ENCODE data around the gene SMARCB1.

SMARCB1 gene

DNA sequence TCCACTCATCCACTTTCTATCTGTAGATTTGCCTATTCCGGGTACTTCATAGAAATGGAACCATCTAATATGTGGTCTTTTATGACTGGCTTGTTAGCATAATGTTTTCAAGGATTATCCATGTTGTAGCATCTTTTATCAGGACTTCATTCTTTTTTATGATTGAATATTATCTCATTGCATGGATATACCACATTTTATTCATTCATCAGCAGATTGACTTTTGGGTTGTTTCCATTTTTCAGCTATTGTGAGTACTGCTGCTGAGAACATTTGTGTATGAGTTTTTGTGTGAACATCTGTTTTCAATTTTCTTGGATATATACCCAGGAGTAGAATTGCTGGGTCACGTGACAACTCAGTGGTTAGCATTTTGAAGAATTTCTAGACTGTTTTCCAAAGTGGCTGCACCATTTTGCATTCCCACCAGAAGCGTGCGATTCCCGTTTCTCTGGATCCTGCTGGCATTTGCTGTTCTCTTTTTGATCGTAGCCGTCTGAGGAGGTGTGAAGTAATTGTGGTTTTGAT is 43.1 kb downstream of the SMARCB1 start:
- H3K27me3 ChIP-seq (ENCODE audit: control insufficient read depth in 1 of 2, insufficient read depth in 2 of 2, low read length in 2 of 2), result no peaks in the 10 kb centered on the region
- H3K4me1 ChIP-seq (ENCODE audit: control insufficient read depth in 1 of 2, insufficient read depth in 2 of 2, low read length in 2 of 2), result no peaks in the 10 kb centered on the region
- no peak overlapping the region for H3K4me3 ChIP-seq (ENCODE audit: low read depth in 1 of 2, low read length in 2 of 2)
- H3K27ac ChIP-seq (ENCODE audit: low read depth, low read length), result no peak overlapping the region
- H3K36me3 ChIP-seq (ENCODE audit: control insufficient read depth in 1 of 2, insufficient read depth in 2 of 2, low read length in 2 of 2), result peaks cover 46 to 79% of the 10 kb centered on the region in 2 donors
- H3K9ac ChIP-seq (ENCODE audit: low read depth in 1 of 2, low read length in 2 of 2), result no peak overlapping the region
- H3K9me3 ChIP-seq (ENCODE audit: control insufficient read depth in 1 of 2, low read length in 2 of 2), result no peaks in the 10 kb centered on the region

DNA sequence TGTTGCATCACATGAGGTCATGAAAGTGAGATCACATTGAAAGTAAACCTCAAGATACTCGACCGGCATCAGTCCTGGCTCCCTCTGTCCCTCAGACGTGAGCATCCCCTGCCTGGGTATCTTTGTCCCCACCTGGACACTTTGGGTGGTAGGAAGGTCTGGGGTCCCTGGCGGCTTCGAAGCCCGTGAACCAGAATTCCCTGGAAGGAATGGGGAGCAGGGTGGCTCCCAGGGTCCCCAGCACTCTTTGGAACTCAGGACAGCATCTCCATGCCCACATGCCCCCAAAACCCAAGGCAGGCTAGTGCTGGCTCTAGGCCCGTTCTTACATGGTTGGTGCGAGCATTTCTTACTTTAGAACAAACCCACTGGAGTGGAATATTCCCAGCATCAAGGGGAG is 44.5 kb downstream of the SMARCB1 start:
- Histone ChIP-seq H3K9ac (ENCODE audit: low read depth in 1 of 2, low read length in 2 of 2) (no peak overlapping the region), H3K4me3 (ENCODE audit: low read depth in 1 of 2, low read length in 2 of 2) (no peak overlapping the region), H3K4me1 (ENCODE audit: control insufficient read depth in 1 of 2, insufficient read depth in 2 of 2, low read length in 2 of 2) (no peaks in the 10 kb centered on the region), H3K27ac (ENCODE audit: low read depth, low read length) (no peak overlapping the region), H3K9me3 (ENCODE audit: control insufficient read depth in 1 of 2, low read length in 2 of 2) (no peaks in the 10 kb centered on the region), H3K36me3 (ENCODE audit: control insufficient read depth in 1 of 2, insufficient read depth in 2 of 2, low read length in 2 of 2) (peaks cover 44 to 78% of the 10 kb centered on the region in 2 donors), H3K27me3 (ENCODE audit: control insufficient read depth in 1 of 2, insufficient read depth in 2 of 2, low read length in 2 of 2) (no peaks in the 10 kb centered on the region)

DNA sequence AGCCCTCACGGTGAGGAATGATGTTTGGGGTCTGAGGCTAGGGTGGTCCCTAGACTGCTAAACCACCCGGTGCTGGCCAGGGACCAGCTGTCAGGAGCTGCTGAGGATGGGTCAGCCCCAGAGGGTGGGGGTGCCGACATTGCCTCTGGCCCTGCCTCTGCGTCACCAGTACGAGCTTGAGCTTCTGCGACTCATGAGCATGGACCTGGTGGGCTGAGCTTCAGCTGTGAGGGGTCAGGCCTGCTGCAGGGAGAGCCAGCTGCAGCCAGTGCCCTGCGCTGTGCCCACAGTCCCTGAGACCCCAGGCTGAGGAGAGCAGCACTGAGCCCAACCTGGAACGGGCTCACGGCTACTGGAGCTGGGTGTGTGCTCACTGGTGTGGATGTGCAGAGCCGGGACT is 45.0 kb downstream of the SMARCB1 start:
- Histone ChIP-seq H3K9ac (ENCODE audit: low read depth in 1 of 2, low read length in 2 of 2) (no peak overlapping the region), H3K4me3 (ENCODE audit: low read depth in 1 of 2, low read length in 2 of 2) (no peak overlapping the region), H3K9me3 (ENCODE audit: control insufficient read depth in 1 of 2, low read length in 2 of 2) (no peaks in the 10 kb centered on the region), H3K36me3 (ENCODE audit: control insufficient read depth in 1 of 2, insufficient read depth in 2 of 2, low read length in 2 of 2) (peaks cover 41 to 77% of the 10 kb centered on the region in 2 donors), H3K27ac (ENCODE audit: low read depth, low read length) (no peak overlapping the region), H3K27me3 (ENCODE audit: control insufficient read depth in 1 of 2, insufficient read depth in 2 of 2, low read length in 2 of 2) (no peaks in the 10 kb centered on the region), H3K4me1 (ENCODE audit: control insufficient read depth in 1 of 2, insufficient read depth in 2 of 2, low read length in 2 of 2) (no peaks in the 10 kb centered on the region)

DNA sequence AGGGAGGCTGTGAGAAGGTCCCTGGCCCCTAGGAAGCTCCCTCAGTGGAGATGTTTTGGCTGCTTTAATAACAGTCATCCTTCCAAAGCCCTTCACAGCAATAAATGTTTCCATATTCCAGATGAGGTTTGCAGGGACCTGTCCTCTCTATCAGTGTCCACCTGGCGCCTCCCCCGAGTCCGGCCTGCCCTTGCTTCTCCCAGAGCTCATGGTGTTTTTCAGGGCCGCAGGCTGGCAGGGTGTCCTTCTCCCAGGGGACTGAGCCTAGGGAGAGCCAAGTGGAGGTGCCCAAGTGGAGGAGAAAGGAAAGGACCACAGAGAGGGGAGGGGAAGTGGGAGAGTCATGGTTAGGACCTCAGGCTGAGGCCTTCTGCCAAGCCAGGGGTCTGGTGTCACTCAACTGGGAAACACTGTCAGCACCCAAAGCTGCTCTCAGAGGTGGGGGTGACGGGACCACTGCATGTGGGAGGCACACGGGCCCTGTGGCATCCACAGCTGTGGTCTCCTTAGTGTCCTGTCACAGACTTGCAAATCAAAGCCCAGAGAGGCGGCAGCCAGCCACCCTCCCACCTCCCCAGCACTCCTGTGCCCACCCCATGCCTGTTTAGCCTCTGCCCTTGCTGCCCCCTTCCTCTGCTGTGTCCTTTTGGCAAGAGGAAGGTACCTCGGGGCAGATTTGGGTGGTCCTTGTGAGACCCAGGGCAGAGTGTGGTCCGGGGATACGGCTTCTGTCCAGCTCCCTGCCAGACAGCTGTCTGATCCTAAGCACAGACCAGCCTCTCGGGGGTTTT is 45.7 kb downstream of the SMARCB1 start:
- peaks cover 0 to under 1% of the 10 kb centered on the region in 2 donors for H3K4me1 ChIP-seq (ENCODE audit: control insufficient read depth in 1 of 2, insufficient read depth in 2 of 2, low read length in 2 of 2)
- no peaks in the 10 kb centered on the region for H3K27me3 ChIP-seq (ENCODE audit: control insufficient read depth in 1 of 2, insufficient read depth in 2 of 2, low read length in 2 of 2)
- no peak overlapping the region for H3K27ac ChIP-seq (ENCODE audit: low read depth, low read length)
- H3K36me3 ChIP-seq (ENCODE audit: control insufficient read depth in 1 of 2, insufficient read depth in 2 of 2, low read length in 2 of 2), result peaks cover 36 to 74% of the 10 kb centered on the region in 2 donors
- H3K4me3 ChIP-seq (ENCODE audit: low read depth in 1 of 2, low read length in 2 of 2), result no peak overlapping the region
- no peaks in the 10 kb centered on the region for H3K9me3 ChIP-seq (ENCODE audit: control insufficient read depth in 1 of 2, low read length in 2 of 2)
- no peak overlapping the region for H3K9ac ChIP-seq (ENCODE audit: low read depth in 1 of 2, low read length in 2 of 2)

DNA sequence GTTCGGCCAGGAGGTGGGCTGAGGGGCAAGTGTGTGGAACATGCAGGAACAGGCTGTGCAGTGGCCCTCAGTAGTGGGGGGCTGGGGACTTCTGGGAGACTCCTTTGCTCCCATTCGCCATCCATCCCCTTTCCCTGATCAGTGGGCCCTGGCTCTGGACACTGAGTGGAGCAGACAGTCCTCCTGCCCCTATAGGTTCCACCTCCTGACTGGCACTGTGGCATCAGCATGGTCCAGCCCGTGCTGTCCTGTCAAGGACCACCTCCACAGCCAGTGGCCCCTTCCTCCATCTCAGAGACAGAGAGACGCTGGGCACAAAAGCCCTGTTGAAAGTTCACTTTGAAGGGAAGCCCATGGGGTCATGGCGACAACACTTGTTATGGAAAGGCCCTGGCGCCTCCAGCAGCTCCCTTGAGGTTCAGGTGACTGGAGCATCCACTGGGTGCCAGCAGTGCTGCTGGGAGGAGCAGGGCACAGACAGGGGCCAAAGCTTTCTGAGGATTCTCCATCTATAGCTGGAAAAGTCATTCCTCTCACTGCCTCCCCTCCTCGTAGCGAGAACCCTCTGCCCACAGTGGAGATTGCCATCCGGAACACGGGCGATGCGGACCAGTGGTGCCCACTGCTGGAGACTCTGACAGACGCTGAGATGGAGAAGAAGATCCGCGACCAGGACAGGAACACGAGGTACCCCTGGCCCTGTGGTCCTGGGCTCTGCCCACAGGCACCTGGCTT is 46.4 kb downstream of the SMARCB1 start:
- no peak overlapping the region for H3K4me3 ChIP-seq (ENCODE audit: low read depth in 1 of 2, low read length in 2 of 2)
- no peak overlapping the region for H3K27ac ChIP-seq (ENCODE audit: low read depth, low read length)
- peaks cover 37 to 69% of the 10 kb centered on the region in 2 donors for H3K36me3 ChIP-seq (ENCODE audit: control insufficient read depth in 1 of 2, insufficient read depth in 2 of 2, low read length in 2 of 2)
- H3K9me3 ChIP-seq (ENCODE audit: control insufficient read depth in 1 of 2, low read length in 2 of 2), result no peaks in the 10 kb centered on the region
- H3K27me3 ChIP-seq (ENCODE audit: control insufficient read depth in 1 of 2, insufficient read depth in 2 of 2, low read length in 2 of 2), result no peaks in the 10 kb centered on the region
- peaks cover 4 to 8% of the 10 kb centered on the region in 2 donors for H3K4me1 ChIP-seq (ENCODE audit: control insufficient read depth in 1 of 2, insufficient read depth in 2 of 2, low read length in 2 of 2)
- no peak overlapping the region for H3K9ac ChIP-seq (ENCODE audit: low read depth in 1 of 2, low read length in 2 of 2)

DNA sequence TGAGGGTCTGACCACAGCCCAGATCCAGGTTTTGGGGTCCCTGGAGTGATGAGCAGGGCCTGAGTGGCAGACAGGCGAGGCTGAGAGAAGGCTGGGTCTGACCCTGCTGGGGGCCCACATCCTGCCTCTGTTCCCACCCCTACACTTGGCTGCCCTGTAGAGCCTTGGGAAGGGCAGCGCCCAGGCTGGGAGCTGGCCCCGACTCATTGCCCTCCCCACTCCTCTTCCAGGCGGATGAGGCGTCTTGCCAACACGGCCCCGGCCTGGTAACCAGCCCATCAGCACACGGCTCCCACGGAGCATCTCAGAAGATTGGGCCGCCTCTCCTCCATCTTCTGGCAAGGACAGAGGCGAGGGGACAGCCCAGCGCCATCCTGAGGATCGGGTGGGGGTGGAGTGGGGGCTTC is 47.1 kb downstream of the SMARCB1 start:
- H3K9ac ChIP-seq (ENCODE audit: low read depth in 1 of 2, low read length in 2 of 2), result no peak overlapping the region
- no peaks in the 10 kb centered on the region for H3K9me3 ChIP-seq (ENCODE audit: control insufficient read depth in 1 of 2, low read length in 2 of 2)
- no peak overlapping the region for H3K4me3 ChIP-seq (ENCODE audit: low read depth in 1 of 2, low read length in 2 of 2)
- no peaks in the 10 kb centered on the region for H3K27me3 ChIP-seq (ENCODE audit: control insufficient read depth in 1 of 2, insufficient read depth in 2 of 2, low read length in 2 of 2)
- H3K27ac ChIP-seq (ENCODE audit: low read depth, low read length), result no peak overlapping the region
- peaks cover 37 to 63% of the 10 kb centered on the region in 2 donors for H3K36me3 ChIP-seq (ENCODE audit: control insufficient read depth in 1 of 2, insufficient read depth in 2 of 2, low read length in 2 of 2)
- H3K4me1 ChIP-seq (ENCODE audit: control insufficient read depth in 1 of 2, insufficient read depth in 2 of 2, low read length in 2 of 2), result peaks cover 6 to 14% of the 10 kb centered on the region in 2 donors

DNA sequence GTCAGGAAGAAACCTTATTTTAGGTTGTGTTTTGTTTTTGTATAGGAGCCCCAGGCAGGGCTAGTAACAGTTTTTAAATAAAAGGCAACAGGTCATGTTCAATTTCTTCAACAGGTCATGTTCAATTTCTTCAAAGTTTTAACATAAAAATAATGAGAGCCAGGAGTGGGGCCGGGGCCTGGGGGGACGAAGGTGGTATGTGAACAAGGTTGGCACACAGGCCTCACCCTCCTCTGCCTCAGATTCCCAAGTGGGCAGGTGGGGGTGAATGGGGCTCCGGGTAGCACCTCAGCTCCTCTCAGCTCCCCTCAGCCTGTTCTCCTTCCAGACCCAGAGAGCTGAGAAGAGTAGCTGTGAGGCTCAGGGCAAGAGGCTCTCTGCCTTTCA is 47.6 kb downstream of the SMARCB1 start:
- H3K27ac ChIP-seq (ENCODE audit: low read depth, low read length), result no peak overlapping the region
- H3K27me3 ChIP-seq (ENCODE audit: control insufficient read depth in 1 of 2, insufficient read depth in 2 of 2, low read length in 2 of 2), result no peaks in the 10 kb centered on the region
- H3K4me3 ChIP-seq (ENCODE audit: low read depth in 1 of 2, low read length in 2 of 2), result no peak overlapping the region
- no peak overlapping the region for H3K9ac ChIP-seq (ENCODE audit: low read depth in 1 of 2, low read length in 2 of 2)
- H3K9me3 ChIP-seq (ENCODE audit: control insufficient read depth in 1 of 2, low read length in 2 of 2), result no peaks in the 10 kb centered on the region
- peaks cover 37 to 59% of the 10 kb centered on the region in 2 donors for H3K36me3 ChIP-seq (ENCODE audit: control insufficient read depth in 1 of 2, insufficient read depth in 2 of 2, low read length in 2 of 2)
- peaks cover 6 to 15% of the 10 kb centered on the region in 2 donors for H3K4me1 ChIP-seq (ENCODE audit: control insufficient read depth in 1 of 2, insufficient read depth in 2 of 2, low read length in 2 of 2)

DNA sequence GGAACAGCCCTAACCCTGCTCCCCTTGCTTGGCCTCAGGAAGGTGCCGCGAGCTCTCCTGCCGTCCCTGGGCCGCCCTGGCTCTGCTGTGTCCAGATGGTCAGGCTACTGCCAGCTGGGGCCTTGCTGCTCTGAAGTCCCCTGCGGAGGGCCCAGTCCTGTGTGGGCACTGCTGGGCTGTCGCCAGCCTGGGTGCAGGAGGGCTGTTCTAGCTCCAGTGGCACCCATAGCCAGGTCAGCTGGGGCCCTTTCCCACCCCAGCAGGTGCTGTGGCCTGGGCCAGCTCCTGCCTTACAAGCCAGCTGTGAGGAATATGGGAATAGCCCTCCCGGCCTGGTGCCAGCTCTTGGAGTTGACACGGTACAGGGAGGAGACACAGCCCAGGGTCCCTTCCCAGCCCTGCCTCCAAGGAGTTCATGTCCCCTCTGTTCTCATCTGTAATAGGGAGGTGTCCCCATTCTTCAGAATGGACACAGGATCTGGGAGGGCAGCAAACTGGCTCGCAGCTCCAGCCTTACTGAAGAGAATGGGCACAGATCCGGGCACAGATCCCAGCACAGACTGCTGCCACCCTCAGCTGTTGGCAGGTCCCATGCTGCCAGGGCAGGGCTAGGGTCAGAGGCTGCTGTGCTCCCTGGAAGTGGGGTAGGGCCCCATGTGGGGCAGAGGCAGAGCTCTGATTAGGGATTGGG is 48.2 kb downstream of the SMARCB1 start:
- H3K9ac ChIP-seq (ENCODE audit: low read depth in 1 of 2, low read length in 2 of 2), result peak overlapping the region in 1 of 2 donors; percentile 18
- H3K9me3 ChIP-seq (ENCODE audit: control insufficient read depth in 1 of 2, low read length in 2 of 2), result no peaks in the 10 kb centered on the region
- peaks cover 36 to 55% of the 10 kb centered on the region in 2 donors for H3K36me3 ChIP-seq (ENCODE audit: control insufficient read depth in 1 of 2, insufficient read depth in 2 of 2, low read length in 2 of 2)
- peaks cover 6 to 20% of the 10 kb centered on the region in 2 donors for H3K4me1 ChIP-seq (ENCODE audit: control insufficient read depth in 1 of 2, insufficient read depth in 2 of 2, low read length in 2 of 2)
- H3K27ac ChIP-seq (ENCODE audit: low read depth, low read length), result no peak overlapping the region
- no peak overlapping the region for H3K4me3 ChIP-seq (ENCODE audit: low read depth in 1 of 2, low read length in 2 of 2)
- H3K27me3 ChIP-seq (ENCODE audit: control insufficient read depth in 1 of 2, insufficient read depth in 2 of 2, low read length in 2 of 2), result no peaks in the 10 kb centered on the region

DNA sequence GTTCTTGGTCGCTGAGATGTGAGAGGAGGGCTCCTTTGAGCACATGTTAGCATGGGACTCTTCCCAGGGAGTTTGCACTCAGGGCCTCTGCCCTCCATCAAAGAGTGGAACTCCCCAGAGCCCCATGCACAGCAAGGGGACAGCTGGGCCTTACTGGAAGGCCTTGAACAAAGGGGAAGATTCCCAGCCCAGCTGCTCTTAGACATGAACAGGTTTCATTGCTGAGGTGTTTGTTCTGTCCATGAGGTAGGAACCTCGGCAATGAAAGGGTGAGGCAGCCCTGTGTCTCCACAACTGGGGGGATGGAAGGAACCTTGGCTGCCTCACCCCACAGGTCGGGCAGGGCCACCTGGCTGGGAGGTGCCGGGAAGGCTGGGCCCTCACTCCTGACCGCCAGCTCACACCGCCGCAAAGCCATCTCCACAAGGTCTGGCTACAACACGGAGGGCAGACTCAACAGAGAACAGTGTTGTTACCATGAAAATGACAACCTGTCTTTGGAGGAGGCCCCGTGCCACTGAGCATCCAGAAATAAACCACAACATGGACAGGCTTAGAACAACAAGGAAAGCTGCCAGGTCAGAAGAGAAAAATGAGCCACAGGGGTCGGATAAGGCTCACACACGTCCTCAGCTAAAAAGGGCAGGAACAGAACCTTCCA is 48.8 kb downstream of the SMARCB1 start:
- H3K27ac ChIP-seq (ENCODE audit: low read depth, low read length), result no peak overlapping the region
- H3K9ac ChIP-seq (ENCODE audit: low read depth in 1 of 2, low read length in 2 of 2), result peak overlapping the region; percentile 6 to 18
- H3K9me3 ChIP-seq (ENCODE audit: control insufficient read depth in 1 of 2, low read length in 2 of 2), result no peaks in the 10 kb centered on the region
- H3K36me3 ChIP-seq (ENCODE audit: control insufficient read depth in 1 of 2, insufficient read depth in 2 of 2, low read length in 2 of 2), result peaks cover 32 to 55% of the 10 kb centered on the region in 2 donors
- peaks cover 6 to 20% of the 10 kb centered on the region in 2 donors for H3K4me1 ChIP-seq (ENCODE audit: control insufficient read depth in 1 of 2, insufficient read depth in 2 of 2, low read length in 2 of 2)
- no peaks in the 10 kb centered on the region for H3K27me3 ChIP-seq (ENCODE audit: control insufficient read depth in 1 of 2, insufficient read depth in 2 of 2, low read length in 2 of 2)
- H3K4me3 ChIP-seq (ENCODE audit: low read depth in 1 of 2, low read length in 2 of 2), result no peak overlapping the region
